Fibroblast of mammary gland (primary cell): ENCODE measurements around the gene PTMS.

Experiments
- DNase-seq: peaks from one replicate; pipeline ENCODE4 v3.0.0-alpha.2; 2010; ENCODE audit warnings: low read depth
- H3K4me3 ChIP-seq: 2 replicates; pipeline ENCODE4 v1.5.1; 2011; ENCODE audit warnings: low read depth, mild to moderate bottlenecking, low read length, moderate library complexity; ENCODE audit not compliant: control insufficient read depth
- TF ChIP-seq, protein P1 (sequence below): conservative IDR thresholded peaks from 2 replicates; pipeline ENCODE4 v1.5.1; 2011; ENCODE audit warnings: low read depth, low read length, inconsistent platforms; ENCODE audit not compliant: control insufficient read depth, insufficient read depth

PTMS gene

DNA sequence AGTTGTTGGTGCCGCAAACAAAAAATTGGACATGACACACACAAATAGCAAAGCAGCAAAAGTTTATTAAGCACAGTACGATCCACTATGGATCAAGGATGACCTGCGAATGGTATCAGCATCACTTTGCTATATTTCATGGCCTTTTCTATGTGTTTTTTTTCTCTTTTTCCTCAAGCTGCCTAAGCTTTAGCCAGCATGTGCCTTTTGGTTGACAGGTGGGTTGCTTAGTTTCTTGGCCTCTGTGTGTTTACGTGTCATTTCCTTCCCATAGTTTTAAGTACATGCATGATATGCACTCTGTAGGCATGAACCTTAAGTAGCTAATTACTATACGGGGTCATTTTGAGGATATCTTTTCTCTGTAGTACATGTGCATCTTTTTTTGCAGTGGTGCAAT, 33.0 kb downstream of the PTMS start:
- TF ChIP-seq, protein P1, sequence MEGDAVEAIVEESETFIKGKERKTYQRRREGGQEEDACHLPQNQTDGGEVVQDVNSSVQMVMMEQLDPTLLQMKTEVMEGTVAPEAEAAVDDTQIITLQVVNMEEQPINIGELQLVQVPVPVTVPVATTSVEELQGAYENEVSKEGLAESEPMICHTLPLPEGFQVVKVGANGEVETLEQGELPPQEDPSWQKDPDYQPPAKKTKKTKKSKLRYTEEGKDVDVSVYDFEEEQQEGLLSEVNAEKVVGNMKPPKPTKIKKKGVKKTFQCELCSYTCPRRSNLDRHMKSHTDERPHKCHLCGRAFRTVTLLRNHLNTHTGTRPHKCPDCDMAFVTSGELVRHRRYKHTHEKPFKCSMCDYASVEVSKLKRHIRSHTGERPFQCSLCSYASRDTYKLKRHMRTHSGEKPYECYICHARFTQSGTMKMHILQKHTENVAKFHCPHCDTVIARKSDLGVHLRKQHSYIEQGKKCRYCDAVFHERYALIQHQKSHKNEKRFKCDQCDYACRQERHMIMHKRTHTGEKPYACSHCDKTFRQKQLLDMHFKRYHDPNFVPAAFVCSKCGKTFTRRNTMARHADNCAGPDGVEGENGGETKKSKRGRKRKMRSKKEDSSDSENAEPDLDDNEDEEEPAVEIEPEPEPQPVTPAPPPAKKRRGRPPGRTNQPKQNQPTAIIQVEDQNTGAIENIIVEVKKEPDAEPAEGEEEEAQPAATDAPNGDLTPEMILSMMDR: no peak
- H3K4me3 ChIP-seq: no peak overlapping the region
- DNase-seq: no peak

DNA sequence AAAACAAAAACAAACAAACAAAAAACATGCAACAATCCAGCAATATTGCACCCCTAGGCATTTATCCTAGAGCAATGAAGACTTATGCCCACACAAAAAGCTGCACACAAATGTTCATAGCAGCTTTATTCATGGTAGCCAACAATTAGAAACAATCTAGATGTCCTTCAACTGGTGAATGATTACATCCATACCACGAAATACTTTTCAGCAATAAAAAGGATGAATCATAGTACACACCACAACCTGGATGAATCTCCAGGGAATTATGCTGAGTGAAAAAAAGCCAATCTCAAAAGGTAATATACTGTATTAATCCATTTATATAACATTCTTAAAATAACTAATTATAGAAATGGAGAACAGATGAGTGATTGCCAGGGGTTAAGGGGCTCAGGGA, 41.0 kb downstream of the PTMS start:
- TF ChIP-seq, protein P1: no peak
- H3K4me3 ChIP-seq: no peak overlapping the region
- DNase-seq: peak; percentile 26

DNA sequence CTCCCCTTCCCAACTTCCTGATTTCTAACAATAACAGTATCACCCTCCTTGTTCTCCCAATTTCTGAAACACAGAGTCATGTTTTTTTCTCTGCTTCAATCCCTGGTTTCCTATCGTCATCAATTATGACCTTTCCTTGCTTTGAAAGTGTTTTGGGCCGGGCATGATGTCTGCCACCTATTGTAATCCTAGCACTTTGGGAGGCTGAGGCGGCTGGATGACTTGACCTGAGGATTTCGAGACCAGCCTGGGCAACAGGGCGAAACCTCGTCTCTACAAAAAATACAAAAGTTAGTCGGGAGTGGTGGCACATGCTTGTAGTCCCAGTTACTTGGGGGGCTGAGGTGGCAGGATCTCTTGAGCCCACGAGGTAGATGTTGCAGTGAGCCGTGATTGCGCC, 42.9 kb downstream of the PTMS start:
- no peak for DNase-seq
- TF ChIP-seq, protein P1: no peak
- H3K4me3 ChIP-seq: no peak overlapping the region

DNA sequence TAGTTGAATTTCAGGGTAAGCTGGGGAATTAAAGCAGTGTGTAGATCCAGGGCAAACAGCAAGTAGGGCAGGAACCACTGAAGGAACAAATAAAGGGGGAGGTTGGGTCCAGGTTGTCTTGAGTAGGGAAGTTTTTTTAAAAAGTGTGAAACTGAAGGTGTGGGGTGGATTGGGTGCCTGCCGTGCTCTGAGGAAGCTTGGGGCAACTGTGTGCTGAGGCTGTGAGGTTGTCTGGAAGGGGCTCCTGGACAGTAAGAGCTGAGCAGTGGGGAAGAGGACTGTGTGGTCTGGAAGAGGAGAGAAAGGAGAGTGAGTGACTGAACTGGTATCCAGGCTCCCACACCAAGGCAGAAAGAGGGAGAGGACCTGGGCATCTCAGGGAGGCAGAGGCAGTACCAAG, 44.6 kb downstream of the PTMS start:
- no peak overlapping the region for H3K4me3 ChIP-seq
- no peak for DNase-seq
- TF ChIP-seq, protein P1: no peak

DNA sequence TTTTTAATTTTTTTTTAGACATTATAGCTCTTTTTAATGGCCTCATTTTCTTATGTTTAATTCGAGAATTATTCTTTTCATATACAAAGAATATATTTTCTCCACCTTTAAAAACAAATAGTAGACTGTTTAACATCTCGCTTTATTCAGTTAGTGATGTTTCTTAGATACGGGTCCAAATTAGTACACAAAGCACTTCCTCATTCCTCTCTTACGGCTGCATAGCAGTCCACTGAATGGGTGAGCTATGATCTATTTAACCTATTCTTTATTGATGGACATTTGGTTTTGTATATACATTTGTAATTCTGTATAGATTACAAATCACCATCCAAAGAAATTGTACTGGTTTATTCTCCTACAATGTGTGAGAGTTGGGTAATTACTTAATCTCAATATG, 47.2 kb downstream of the PTMS start:
- TF ChIP-seq, protein P1: no peak
- H3K4me3 ChIP-seq: no peak overlapping the region
- DNase-seq: no peak

DNA sequence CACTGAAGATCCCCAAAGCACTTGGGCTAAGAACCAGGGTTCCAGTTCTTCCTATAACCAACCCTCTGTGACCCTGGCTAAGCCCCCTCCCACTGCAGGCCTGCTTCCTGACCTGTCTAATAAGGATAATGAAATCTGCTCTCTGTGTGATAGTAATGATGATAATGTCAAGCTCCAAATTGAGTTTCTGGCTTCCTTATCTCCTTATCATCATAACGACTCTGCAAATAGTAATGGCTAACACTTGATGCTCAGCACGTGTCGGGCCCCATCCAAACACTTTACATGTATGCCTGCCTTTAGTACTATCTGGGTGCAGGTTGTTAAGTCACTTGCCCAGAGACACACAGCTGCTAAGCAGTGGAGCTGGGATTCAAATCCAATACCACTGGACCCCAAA, 50.4 kb downstream of the PTMS start:
- no peak for DNase-seq
- H3K4me3 ChIP-seq: no peak overlapping the region
- TF ChIP-seq, protein P1: no peak

DNA sequence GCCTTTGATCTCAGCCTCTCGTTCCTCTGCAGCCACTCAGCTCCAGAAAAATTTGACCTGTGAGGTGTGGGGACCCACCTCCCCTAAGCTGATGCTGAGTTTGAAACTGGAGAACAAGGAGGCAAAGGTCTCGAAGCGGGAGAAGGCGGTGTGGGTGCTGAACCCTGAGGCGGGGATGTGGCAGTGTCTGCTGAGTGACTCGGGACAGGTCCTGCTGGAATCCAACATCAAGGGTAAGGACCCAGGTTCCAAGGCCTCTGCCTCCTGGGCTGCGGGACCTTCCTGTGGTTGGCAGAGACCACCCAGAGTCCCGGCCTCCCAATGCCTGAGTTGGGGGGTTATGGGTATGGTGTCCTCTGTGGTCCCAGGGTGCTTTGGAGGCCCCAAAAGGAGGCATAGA, 50.9 kb downstream of the PTMS start:
- DNase-seq: no peak
- TF ChIP-seq, protein P1: no peak
- no peak overlapping the region for H3K4me3 ChIP-seq
